Measurements from ENCODE around the gene CA11.

CA11 gene

DNA sequence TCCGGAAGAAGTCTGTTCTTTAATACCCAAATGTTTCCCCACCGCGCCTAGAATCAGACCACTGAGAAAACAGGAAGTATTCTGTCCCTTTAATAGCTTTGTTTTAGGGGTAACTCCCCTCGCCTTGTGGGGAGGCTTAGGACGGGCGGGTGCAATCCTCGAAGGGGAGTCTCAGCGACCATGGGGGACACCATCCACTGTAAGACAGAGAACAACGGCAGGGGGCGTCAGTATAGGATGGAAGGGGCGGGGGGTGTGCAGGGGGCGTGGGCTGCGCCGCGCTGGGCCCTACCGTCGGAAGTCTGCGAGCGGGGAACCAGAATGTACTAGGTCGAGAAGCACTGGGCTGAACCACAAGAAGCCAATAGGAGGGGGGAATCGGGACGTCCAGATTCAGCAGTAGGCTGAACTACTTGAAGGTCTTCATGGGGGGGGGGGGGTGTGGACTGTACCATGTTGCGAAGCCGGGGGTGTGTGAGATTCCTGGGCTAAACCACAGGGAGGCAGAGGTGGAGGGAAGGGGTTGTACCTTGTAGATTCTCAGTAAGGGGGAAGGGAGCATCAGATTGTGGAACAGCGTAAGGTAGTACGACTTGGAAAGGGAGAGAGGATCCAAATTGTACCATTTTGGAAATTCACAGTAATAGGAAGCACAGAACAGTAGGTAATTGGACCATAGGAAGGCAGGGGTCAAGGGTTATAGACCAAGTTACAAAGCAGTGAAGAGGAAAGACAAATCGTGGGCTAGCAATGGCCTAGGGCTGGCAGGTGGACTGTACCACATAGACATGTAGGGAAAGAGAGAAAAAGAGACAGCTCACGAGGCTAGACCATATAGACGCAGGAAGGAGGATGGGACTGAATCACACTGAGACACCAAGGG is 7.8 kb downstream of the CA11 start:
- DNase-seq (ENCODE audit: low read depth): peak; percentile 84
- TF ChIP-seq, protein P1, sequence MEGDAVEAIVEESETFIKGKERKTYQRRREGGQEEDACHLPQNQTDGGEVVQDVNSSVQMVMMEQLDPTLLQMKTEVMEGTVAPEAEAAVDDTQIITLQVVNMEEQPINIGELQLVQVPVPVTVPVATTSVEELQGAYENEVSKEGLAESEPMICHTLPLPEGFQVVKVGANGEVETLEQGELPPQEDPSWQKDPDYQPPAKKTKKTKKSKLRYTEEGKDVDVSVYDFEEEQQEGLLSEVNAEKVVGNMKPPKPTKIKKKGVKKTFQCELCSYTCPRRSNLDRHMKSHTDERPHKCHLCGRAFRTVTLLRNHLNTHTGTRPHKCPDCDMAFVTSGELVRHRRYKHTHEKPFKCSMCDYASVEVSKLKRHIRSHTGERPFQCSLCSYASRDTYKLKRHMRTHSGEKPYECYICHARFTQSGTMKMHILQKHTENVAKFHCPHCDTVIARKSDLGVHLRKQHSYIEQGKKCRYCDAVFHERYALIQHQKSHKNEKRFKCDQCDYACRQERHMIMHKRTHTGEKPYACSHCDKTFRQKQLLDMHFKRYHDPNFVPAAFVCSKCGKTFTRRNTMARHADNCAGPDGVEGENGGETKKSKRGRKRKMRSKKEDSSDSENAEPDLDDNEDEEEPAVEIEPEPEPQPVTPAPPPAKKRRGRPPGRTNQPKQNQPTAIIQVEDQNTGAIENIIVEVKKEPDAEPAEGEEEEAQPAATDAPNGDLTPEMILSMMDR (IDR thresholded peaks at IDR 0.05; ENCODE audit: low read depth, low read length, missing control alignments): no peak
- peak overlapping the region; percentile 50 for H3K4me3 ChIP-seq (ENCODE audit: low read depth, low read length)
- in situ Hi-C loops (cut with HindIII; ENCODE audit: low sequenced_read_pairs): no loop called here

DNA sequence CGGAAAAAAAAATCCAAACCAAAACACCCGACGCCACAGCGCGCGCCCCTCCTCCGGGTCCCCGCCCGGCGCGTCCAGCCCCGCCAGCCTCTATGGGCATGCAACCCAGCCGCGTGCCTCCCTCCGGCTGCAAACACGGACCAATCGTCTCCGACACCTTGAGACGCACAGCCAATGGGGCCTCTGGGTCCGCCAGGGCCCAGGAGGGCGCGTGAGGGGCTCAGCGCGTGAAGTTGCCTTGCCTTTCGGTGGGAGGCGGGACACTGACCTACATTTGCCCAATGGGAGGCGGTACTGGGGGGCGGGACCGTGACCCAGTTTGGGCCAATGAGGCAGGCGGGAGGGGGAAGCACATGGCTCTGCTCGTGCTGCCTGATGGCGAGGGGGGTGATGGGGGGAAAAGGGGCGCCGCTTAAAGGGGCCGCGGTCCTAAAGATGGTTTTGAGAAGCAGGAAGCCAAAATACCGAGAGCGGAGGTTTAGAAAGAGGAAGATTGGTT is 8.5 kb downstream of the CA11 start:
- DNase-seq (ENCODE audit: low read depth): peak; percentile 97
- H3K4me3 ChIP-seq (ENCODE audit: low read depth, low read length): peak overlapping the region; percentile 50
- in situ Hi-C loops (cut with HindIII; ENCODE audit: low sequenced_read_pairs): no loop called here
- TF ChIP-seq, protein P1 (IDR thresholded peaks at IDR 0.05; ENCODE audit: low read depth, low read length, missing control alignments): no peak

DNA sequence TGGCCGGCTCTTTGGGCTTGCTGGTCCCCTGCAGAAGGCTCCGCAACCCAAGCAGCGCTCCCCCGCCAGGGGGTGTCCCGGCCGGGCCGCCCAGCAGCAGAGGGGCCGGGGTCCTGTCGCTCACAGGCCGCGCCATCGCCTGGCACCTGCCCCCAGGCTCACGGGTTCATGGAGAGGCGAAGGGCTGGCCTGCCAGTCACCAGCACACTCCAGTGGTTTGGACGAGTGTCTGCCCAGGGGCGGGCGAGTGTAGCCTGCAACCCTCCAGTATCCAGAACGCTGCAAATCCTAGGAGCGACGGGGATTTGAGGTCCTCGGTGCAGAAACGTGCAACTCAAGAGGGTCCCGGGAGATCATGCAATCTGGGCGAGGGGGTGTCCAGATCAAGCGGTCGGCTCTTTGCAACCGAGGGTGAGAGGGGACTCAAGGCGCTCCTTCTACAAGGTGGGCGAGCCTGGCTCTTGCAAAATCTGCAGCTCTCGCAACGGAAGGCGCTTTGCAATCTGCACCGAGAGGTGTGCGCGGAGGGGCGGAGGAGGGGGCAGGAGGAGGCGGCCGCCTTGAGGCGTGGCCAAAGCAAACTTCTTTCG is 9.0 kb downstream of the CA11 start, which contains the start of gene DBP:
Gene DBP (minus strand): TSS at position 521 of the 590 bp plus-strand sequence. CDS start 385 bp downstream, at position 136.
- no peak for DNase-seq (ENCODE audit: low read depth)
- in situ Hi-C loops (cut with HindIII; ENCODE audit: low sequenced_read_pairs): no loop called here
- peak within 1 kb of the TSS; percentile 50 for H3K4me3 ChIP-seq (ENCODE audit: low read depth, low read length)
- TF ChIP-seq, protein P1 (IDR thresholded peaks at IDR 0.05; ENCODE audit: low read depth, low read length, missing control alignments): no peak

DNA sequence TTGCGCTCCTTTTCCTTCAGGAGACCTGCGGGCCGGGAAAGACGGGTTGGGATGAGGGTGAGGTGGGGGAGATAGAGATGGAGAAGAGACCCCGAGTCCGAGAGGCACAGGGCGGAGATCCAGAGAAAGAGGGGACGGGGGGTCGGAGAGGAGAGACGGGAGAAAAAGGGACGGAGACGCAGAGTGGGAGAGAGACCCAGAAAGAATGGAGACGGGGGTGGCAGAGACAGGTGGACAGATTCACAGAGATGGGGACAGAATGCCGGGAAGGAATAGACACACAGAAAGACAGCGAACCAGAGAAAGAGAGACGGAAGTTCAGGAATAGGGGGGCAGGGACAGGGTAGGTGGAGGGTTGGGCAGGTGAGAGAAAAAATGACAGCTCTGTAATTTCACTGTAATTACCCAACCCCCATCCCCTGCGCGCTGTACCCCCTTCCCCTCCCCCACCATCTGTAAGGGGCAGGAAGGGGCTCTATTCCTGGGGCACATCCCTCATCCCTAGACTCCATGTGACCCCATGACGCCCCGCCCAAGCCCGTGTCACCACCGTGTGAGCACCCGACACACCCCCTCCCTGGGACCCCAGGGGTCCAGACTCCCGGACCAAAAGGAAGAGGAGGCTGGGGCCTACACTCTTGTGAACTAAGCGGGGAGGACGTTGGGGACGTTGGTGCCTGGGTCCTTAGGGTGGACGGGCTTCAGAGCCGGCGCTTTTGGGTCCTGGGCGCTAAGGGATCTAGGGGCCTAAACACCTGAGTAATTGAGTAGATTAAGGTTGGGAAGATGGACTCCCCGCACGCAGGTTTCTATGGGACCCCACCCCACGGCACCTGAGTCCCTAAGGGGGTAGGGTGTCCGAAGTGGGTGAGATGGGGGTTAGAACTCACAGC is 9.8 kb downstream of the CA11 start:
- in situ Hi-C loops (cut with HindIII; ENCODE audit: low sequenced_read_pairs): no loop called here
- TF ChIP-seq, protein P1 (IDR thresholded peaks at IDR 0.05; ENCODE audit: low read depth, low read length, missing control alignments): no peak
- DNase-seq (ENCODE audit: low read depth): no peak
- H3K4me3 ChIP-seq (ENCODE audit: low read depth, low read length): peak overlapping the region; percentile 50

GRCh38 chr19:48635263-48635965 is 10.6 kb downstream of the CA11 start:
- no peak for DNase-seq (ENCODE audit: low read depth)
- in situ Hi-C loops (cut with HindIII; ENCODE audit: low sequenced_read_pairs): no loop called here
- TF ChIP-seq, protein P1 (IDR thresholded peaks at IDR 0.05; ENCODE audit: low read depth, low read length, missing control alignments): no peak
- H3K4me3 ChIP-seq (ENCODE audit: low read depth, low read length): peak overlapping the region; percentile 50
